Ammon's horn (tissue), 1 donor: ENCODE data around the gene CNTNAP2.

Source experiments
- DNase-seq: peaks from one replicate; pipeline ENCODE4 v3.0.0-alpha.2; 2016; ENCODE audit warnings: low spot score

Gene CNTNAP2

GRCh38 chr7:146772601-146773000, 656.0 kb downstream of the CNTNAP2 start:
- no peak for DNase-seq

DNA sequence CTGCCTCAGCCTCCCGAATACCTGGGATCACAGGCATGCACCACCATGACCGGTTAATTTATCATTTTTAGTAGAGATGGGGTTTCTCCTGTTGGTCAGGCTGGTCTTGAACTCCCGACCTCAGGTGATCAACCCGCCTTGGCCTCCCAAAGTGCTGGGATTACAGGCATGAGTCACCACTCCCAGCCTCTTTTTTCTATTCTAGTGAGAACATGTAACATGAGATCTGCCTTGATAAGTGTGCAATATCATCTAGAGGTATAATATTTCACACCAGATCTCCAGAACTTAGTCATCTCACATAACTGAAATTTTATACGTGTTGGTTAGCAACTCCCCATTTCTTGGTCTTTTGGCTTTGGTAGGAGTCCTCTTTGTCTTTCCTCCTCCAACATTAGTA, 656.9 kb downstream of the CNTNAP2 start:
- no peak for DNase-seq

DNA sequence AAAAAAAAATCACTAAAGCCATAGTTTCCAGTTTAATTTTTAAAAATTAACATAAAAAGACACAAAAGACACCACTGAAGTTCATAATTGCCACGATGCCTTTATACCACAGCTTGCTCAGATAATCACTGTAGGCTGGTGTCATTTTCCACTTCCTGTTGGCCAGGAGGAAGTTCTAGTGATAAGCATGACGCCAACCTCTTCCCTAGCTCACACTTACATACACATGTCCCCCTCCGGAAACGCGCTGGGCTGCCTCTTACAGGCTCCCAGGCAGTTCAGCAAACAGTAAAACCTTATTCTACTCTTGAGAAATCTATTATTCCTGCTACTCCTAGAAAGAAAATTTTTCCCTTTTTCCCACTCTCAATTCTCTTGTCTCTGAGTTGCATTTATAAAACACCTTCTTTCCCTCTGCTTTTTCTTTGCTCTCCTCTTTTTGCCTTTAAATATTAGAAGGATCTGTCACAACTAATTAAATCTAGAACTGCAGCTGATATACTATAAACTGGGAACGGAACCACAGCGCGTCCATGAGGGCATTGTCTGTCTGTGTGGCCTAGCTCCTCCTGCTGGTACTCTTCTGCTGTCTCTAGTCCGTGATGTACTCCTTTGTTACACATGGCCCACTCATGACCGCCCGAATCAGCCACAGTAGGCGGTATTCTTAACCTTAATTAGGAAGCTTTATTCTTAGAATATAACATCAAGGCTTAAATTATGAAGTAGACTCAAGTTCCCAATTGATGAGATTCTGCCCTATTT, 664.9 kb downstream of the CNTNAP2 start:
- no peak for DNase-seq

DNA sequence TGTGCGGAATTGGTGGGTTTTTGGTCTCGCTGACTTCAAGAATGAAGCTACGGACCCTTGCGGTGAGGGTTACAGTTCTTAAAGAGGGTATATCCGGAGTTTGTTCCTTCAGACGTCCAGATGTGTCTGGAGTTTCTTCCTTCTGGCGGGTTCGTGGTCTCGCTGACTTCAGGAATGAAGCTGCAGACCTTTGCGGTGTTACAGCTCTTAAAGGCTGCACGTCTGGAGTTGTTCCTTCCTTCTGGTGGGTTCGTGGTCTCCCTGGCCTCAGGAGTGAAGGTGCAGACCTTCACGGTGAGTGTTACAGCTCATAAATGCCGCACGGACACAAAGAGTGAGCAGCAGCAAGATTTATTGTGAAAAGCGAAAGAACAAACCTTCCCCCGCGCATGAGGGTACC, 670.7 kb downstream of the CNTNAP2 start:
- DNase-seq: no peak

- DNase-seq: no peak
These were observed 671.4 kb downstream of the CNTNAP2 start for GRCh38 chr7:146788008-146788407.

- DNase-seq: peak; percentile 15
These were observed 675.0 kb downstream of the CNTNAP2 start for GRCh38 chr7:146791344-146792285.

DNA sequence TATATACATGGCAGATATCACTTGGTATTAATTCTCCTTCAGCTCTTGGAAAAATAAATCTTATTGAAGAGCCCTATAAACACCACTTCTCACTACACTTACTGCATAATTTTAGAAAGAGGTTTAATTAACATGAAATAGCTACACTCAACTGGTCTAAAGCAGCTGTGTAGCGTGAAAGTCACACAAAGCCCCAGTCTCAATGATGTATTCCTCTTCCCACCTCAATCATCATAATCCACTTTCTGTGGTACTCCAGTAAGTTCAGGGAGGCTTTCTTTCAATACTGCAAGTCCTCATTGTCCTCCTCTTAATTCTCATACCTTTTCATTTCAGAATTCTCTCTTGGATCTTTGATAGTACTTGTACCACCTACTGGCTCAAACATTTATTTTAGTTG, 688.0 kb downstream of the CNTNAP2 start:
- DNase-seq: no peak

DNA sequence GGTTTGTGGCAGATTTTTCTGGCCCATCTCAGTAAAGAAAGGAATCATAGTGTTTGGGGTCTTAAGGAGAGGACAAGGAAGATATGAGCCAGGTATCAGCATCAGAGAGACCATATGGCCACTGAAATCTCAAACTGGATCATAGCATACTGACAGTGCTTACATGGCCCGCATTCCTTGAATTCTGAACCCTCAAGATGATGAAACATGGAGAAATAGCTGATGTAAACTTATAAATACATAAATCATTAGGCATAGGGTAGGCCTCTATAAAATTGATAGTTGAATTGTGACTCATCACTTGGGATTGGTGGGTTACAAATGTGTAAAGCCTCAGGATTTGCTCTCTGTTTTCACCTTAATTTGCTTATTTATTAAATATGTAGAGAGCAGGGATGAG, 688.5 kb downstream of the CNTNAP2 start:
- no peak for DNase-seq

DNA sequence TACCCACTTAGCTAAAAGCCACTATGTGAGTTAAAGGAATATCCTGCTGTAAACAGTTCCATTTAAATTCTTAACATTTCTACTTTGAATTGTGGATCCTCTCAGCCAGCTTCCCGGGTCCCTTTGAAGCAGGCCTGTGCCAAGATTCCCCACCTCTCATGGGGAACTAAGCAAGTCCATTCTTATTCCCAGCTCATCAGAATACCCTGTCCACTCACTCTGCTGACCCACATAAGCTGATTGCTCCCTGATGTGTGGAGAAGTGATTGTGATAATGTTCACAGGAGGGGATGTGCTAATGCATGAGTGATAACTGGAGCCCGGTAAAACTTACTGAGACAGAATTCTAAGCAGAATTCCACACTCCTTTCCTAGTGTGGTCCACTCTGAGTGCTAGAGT, 709.7 kb downstream of the CNTNAP2 start:
- no peak for DNase-seq

DNA sequence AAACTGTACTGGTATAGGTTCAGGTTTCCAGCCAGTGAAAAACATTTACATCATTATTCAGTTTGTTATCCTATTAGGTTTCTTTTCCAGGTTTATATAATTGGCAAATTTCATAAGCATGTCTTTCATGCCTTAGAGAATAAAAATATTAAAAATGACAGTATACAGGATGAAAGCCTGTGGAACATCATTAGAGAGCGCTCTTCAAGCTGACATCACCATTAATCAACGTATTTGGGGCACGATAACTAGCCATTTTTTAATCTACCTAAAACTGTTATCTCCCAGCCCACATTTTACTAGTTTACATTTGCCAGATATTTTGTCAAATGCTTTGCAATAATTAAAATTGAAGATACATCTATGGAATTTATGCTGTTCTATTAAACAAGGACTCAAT, 714.1 kb downstream of the CNTNAP2 start:
- no peak for DNase-seq

DNA sequence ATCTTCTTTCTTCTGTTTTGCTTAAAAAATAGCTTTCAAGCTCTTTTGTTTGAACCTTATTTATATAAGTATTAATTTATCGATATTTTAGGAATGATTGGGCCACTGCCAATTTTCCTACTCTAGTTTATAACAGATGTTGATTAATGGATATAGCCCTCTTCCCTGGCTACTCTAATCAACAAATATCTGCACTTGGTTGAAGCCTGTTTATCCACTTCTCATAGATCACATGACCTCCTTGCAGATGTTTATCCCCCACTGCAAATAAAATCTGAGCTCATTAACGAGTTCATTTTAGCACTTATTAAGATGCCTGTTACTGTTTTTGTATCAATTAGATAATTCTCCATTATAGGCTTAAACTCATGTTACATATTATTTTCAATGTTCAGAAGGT, 715.3 kb downstream of the CNTNAP2 start:
- DNase-seq: no peak

DNA sequence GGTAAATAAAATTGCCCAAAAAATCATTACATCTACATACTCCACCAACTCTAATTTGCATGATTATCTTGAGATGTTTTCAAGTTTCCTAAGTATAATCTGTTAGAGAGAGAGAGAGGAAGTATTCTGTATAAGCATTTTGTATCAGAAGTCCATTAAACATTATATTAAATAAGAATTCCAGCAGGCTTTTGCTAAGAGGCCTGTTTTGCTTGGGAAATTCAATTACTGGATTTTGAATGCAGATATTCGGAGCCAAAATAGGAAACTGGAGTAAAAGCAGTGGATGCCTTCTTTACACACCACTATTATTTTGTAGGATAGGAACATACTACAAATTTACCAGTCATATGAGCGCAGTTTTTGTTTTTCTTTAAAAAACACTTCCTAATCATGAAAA, 727.8 kb downstream of the CNTNAP2 start:
- no peak for DNase-seq

GRCh38 chr7:146858690-146859089, 742.1 kb downstream of the CNTNAP2 start:
- DNase-seq: no peak

DNA sequence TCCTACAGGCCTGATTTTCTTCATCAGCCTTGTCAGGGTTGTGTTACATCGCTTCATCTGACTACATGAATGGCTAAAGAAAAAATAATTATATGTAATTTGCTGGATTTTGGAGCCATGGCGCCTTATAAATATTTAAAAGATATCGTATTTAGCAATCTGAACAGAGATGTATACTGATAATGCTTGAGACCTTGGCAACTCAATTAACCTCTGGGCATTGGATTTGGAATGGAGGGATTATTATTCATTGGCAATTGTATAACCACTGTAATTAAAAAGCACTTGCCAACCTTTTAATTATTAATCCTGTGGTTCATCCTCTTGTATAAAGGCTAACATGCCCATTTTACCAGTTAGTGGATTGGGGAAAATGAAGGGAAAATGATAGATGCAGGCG, 745.1 kb downstream of the CNTNAP2 start:
- no peak for DNase-seq

DNA sequence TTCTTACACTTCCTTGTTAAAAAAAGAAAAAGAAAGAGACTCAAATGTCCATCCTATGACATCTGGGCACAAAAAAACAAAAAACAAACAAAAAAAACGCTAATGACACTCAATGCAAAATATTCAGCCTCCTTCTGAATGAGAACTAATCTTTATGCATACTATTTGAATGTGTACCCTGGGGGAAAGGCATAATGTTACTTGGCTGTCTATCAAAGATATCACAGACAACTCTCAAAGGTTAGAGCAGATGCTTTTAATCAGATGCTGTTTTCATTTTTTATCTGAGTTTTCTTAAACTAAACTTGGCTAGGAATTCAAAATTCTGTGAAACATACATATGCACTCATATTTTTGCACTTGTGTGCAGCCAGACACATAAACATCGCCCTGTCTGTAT, 745.8 kb downstream of the CNTNAP2 start:
- no peak for DNase-seq

DNA sequence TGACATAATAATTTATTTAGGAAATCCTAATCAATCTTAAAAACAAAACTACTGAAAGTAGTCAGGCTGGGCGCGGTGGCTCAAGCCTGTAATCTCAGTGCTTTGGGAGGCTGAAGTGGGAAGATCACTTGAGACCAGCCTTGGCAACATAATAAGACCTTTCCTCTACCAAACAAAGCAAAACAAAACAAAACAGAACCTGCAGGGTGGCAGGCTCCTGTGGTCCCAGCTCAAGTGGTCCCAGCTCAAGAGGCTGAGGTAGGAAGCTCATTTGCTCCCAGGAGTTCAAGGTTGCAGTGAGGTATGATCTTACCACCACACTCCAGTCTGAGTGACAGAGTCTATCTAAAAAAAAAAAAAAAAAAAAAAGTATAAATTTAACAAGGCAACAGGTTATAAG, 748.0 kb downstream of the CNTNAP2 start:
- no peak for DNase-seq

DNA sequence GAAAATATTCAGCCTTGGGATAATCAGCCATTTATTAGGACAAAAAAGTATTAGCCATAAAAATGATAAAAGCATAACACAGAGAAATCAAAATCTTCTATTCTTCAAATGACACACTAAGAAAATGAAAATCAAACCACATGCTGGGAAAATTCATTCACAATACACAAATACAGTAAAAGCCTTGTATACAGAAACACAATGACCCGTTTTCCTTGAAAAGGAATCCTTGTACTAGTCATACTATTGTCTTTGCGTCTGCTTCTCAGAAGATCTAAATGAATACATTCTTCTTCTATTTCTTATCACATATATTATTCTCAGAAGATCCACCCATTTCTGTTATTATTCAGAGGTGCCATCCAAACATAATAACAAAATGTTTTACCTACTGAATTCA, 749.1 kb downstream of the CNTNAP2 start:
- no peak for DNase-seq

GRCh38 chr7:146874722-146875121, 758.1 kb downstream of the CNTNAP2 start:
- DNase-seq: no peak

DNA sequence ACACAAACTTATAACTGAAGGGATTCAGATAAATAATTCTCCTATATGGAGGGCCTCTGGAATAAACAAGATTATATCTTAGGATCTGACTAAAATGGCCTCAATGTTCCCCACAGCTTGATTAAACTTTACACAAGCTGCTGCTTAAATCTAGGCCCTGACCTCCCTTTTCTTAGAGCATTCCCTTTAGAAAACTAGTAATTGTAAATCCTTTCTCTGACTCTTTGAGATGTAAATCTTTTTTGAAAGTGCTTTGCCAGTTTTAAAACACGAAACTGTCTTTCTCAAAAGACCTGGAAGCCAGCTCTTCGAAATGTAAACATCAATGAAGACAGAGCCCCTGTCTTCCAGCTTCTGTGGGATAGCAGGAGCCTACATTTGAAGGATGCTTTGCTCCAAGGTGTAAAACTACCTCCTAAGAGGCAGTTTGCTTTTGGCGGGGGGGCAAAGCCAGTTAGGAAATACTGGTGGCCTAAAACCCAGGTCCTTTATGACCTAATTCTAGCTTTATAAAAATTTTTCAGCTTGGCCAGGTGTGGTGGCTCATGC, 758.7 kb downstream of the CNTNAP2 start:
- DNase-seq: no peak

- no peak for DNase-seq
These were observed 759.4 kb downstream of the CNTNAP2 start for GRCh38 chr7:146875981-146876380.

- DNase-seq: no peak
These were observed 759.8 kb downstream of the CNTNAP2 start for GRCh38 chr7:146876411-146876810.

- DNase-seq: no peak
These were observed 762.3 kb downstream of the CNTNAP2 start for GRCh38 chr7:146878901-146879300.

- no peak for DNase-seq
These were observed 768.6 kb downstream of the CNTNAP2 start for GRCh38 chr7:146885231-146885630.
